Heart right ventricle (tissue), 16 donors: ENCODE results near the gene SCYL2. TPM values are rescaled to one million over a fixed set of nuclear protein-coding genes. Genes with fewer than 3 reads are reported as not detected.
"Not testable (repeated sequence)": the region's sequence is repeated elsewhere in the genome, so short reads cannot be mapped to it uniquely, and the experiment has no call there.

Experiments used
- ATAC-seq, 8 donors: fragments of 200-7000 bp; cut with Tn5 transposase; one replicate each; pipeline ENCODE4 v1.9.1; 2020; ENCODE audit warnings: mild to moderate bottlenecking in 8 of 8, moderate library complexity in 8 of 8, moderate number of reproducible peaks in 1 of 8
- DNase-seq, 2 donors: peaks; one replicate each; pipeline ENCODE4 v3.0.0-alpha.2; 2020
- H3K27ac ChIP-seq, 10 donors: fragments of 200-600 bp; sonication (generic) in 2 of 10; one replicate each; pipeline versions ENCODE4 v1.5.0 to v1.8.0; 2020 to 2022; ENCODE audit warnings: mild to moderate bottlenecking in 3 of 10
- H3K27me3 ChIP-seq, 7 donors: fragments of 200-600 bp; one replicate each; pipeline ENCODE4 v1.8.0; 2021 to 2022; ENCODE audit warnings: mild to moderate bottlenecking in 2 of 7
- H3K36me3 ChIP-seq, 9 donors: fragments of 200-600 bp; sonication (generic) in 1 of 9; one replicate each; pipeline versions ENCODE4 v1.5.0 to v1.8.0; 2020 to 2022; ENCODE audit warnings: mild to moderate bottlenecking in 2 of 9
- H3K4me1 ChIP-seq, 9 donors: fragments of 200-600 bp; sonication (generic) in 1 of 9; one replicate each; pipeline versions ENCODE4 v1.5.0 to v1.8.0; 2020 to 2022; ENCODE audit warnings: mild to moderate bottlenecking in 4 of 9
- H3K4me3 ChIP-seq, 10 donors: fragments of 200-600 bp; sonication (generic) in 2 of 10; one replicate each; pipeline versions ENCODE4 v1.5.0 to v1.8.0; 2020 to 2022; ENCODE audit warnings: mild to moderate bottlenecking in 7 of 10, moderate library complexity in 2 of 10
- H3K9me3 ChIP-seq, 11 donors: fragments of 200-600 bp in 10 of 11; sonication (generic) in 2 of 11; one replicate each; pipeline versions ENCODE4 v1.5.0 to v1.8.0; 2013 to 2022; ENCODE audit warnings: mild to moderate bottlenecking in 2 of 11, control low read depth in 1 of 11, moderate library complexity in 1 of 11
- WGBS, 2 donors: extraction: QIAGEN DNeasy Blood & Tissue Kit; methylation state at CpG; one replicate each; pipeline ENCODE4 v1.1.7; 2013; ENCODE audit warnings: inconsistent platforms in 1 of 2; 5-methylcytosine and 5-hydroxymethylcytosine counted together
- intact Hi-C, 10 donors: fragments of 100-400 bp; cut with DNase I; formaldehyde crosslinking; loops; one replicate each; pipeline versions ENCODE4 v1.11.1 to v1.14.2; 2022
- long read RNA-seq, 3 donors: library from polyadenylated mRNA; unstranded; transcript quantifications; one replicate each; pipeline ENCODE4 v2.0.0, GENCODE V29; 2020 to 2021
- polyA plus RNA-seq, 2 donors: library from polyadenylated mRNA; stranded (reverse); fragments of 200-250 nt; gene quantifications; one replicate each; pipeline ENCODE4 v1.2.3, GENCODE V29; 2013
- total RNA-seq, 10 donors: library from RNA; stranded (reverse); fragmentation: NEBNext Ultra II Directional in 3 of 10; extraction: Animal tissue kit (Norgen Biotek cat#: 25700) in 3 of 10; gene quantifications; one replicate each; pipeline versions ENCODE4 v1.2.1 to v1.2.4, GENCODE V29; 2021 to 2023
- TF ChIP-seq, protein P1 (sequence below), 9 donors: fragments of 200-600 bp; sonication (generic) in 2 of 9; IDR thresholded peaks; one replicate each; pipeline versions ENCODE4 v1.5.0 to v1.8.0; 2021 to 2022; ENCODE audit warnings: antibody characterized with exemption in 9 of 9, mild to moderate bottlenecking in 5 of 9, moderate library complexity in 1 of 9
- donor health status: Arrhythmogenic right ventricular cardiomyopathy.
- donor health status: ischemic (EF 13 %, LVEDD 7.1; RV severe dilation, severe dysfunction).
- donor health status: healthy with polysubstance abuse.
- donor health status: DM: no; HTN: yes; CAD: no.
- donor health status: DM: no; HTN: no; CAD: no.
- donor health status: ischemic (EF 25% LVEDD 6.9; RV normal size, moderate dysfunction).
- donor health status: ischemic (EF 25% LVEDD 5.7; RV mildly dilated, moderate dysfunction).
- donor health status: healthy.
- donor health status: DM: yes; HTN: yes; CAD: no.
- donor health status: Ischemic cardiomyopathy.
- donor health status: ischemic (EF 35%, LVEDD 5.7; RV mildly dilated, moderate dysfunction).
- donor health status: nonischemic (EF 11% LVEDD 7.7; RV severe dilation, severe dysfunction).
- donor health status: DM: yes; HTN: yes; CAD: no.
- donor health status: PGD.
- donor health status: ischemic (EF 29% LVEDD 5.4; RV normal size, mild dysfunction).
- donor health status: nonischemic (EF 23%, LVEDD 6.1; RV moderate dilation, normal function).

The SCYL2 gene
- 10 to 100 TPM; 25.8 to 40.0 (median 32.9) TPM for total RNA-seq
- polyA plus RNA-seq = 10 to 100 TPM in 1 of 2 donors, 1 to 10 TPM in 1; 9.5 to 10.4 TPM
- long read RNA-seq, donor 1, full-length matches to known transcripts = 6 of 22 reads
- long read RNA-seq, donor 1, partial matches to known transcripts = 9 of 22 reads
- long read RNA-seq, donor 1, other reads (novel, unspliced or antisense) = 7 of 22 reads
- long read RNA-seq, donor 2, full-length matches to known transcripts = 11 of 32 reads
- long read RNA-seq, donor 2, partial matches to known transcripts = 5 of 32 reads
- long read RNA-seq, donor 2, other reads (novel, unspliced or antisense) = 16 of 32 reads
- long read RNA-seq, donor 3, full-length matches to known transcripts = 9 of 37 reads
- long read RNA-seq, donor 3, partial matches to known transcripts = 12 of 37 reads
- long read RNA-seq, donor 3, other reads (novel, unspliced or antisense) = 16 of 37 reads

- Histone ChIP-seq H3K27ac (peak within 1 kb of the TSS; percentile 75 to 99 (median 96)), H3K4me1 (peaks cover 2 to 48% (median 36%) of the 10 kb centered on the region in 9 donors), H3K36me3 (no peaks in the 10 kb centered on the region), H3K9me3 (no peaks in the 10 kb centered on the region), H3K27me3 (no peaks in the 10 kb centered on the region), H3K4me3 (peak within 1 kb of the TSS; percentile 69 to 97 (median 88))
- ATAC-seq (peak; percentile 96 to 99 (median 98)), DNase-seq (peak; percentile 94 to 95)
- 1% methylated on average over 60 to 62 of the region's 62 CpGs for WGBS, 2 donors
- TF ChIP-seq, protein P1, sequence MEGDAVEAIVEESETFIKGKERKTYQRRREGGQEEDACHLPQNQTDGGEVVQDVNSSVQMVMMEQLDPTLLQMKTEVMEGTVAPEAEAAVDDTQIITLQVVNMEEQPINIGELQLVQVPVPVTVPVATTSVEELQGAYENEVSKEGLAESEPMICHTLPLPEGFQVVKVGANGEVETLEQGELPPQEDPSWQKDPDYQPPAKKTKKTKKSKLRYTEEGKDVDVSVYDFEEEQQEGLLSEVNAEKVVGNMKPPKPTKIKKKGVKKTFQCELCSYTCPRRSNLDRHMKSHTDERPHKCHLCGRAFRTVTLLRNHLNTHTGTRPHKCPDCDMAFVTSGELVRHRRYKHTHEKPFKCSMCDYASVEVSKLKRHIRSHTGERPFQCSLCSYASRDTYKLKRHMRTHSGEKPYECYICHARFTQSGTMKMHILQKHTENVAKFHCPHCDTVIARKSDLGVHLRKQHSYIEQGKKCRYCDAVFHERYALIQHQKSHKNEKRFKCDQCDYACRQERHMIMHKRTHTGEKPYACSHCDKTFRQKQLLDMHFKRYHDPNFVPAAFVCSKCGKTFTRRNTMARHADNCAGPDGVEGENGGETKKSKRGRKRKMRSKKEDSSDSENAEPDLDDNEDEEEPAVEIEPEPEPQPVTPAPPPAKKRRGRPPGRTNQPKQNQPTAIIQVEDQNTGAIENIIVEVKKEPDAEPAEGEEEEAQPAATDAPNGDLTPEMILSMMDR (IDR thresholded peaks at IDR 0.05) = peak in 3 of 9 donors; percentile 22 to 39 (median 38)
- intact Hi-C loops = loop anchor here in 6 of 10 donors (2.0 to 10.0 kb wide), 6 partner anchors 65 to 308 kb away; partner anchors contain the start of genes ACTR6 (in 3 of the 6), BLTP3B (in 1 of the 6) and GAS2L3 (in 1 of the 6)
These were observed at the start of gene SCYL2, which contains the start of gene DEPDC4 for GRCh38 chr12:100266835-100267602. Gene SCYL2 (plus strand): TSS chr12:100267177. CDS start chr12:100282971, 15,794 bp downstream. Gene DEPDC4 (minus strand): TSS chr12:100267079. CDS start chr12:100267076, 3 bp downstream.

DNA sequence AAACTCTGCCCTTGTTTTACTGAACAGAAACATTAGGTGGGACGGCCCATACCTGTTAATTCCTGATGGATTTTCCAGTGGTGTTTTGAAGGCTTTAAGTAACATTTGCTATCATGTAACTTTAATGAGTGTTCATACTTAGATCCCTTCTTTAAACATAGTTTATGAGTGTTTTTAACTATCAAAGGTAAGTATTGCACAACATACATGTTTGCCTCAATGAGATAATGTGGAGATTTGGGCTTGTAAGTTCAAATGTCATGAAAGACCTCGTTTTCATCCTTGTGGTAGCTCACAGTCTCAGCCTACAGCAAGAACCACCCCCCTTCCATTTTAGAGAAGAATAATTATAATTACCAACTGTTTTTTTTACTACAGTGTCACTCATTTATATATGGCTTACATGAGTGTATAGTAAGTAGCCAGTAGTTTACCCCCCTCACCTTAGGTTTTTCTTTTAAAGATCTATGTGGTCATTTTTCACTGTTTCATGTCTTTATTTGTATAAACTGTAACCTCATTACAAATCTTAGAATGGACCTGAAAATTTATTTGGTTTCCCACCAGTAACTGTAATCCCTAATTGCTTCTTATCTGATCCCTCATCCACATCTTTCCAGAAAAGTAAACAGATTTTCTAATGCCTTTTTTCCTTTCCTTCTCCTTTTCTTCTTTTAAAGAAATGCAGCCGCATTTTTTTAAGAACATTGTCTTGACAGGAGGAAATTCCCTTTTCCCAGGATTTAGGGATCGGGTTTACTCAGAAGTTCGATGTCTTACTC, 47.5 kb upstream of the SCYL2 start:
- WGBS, 2 donors = 89 to 90% methylated on average over 5 of the region's 5 CpGs
- no peak overlapping the region for H3K4me3 ChIP-seq
- intact Hi-C loops = no loop called here
- H3K36me3 ChIP-seq = peaks cover 0 to 100% (median 34%) of the 10 kb centered on the region in 9 donors
- H3K9me3 ChIP-seq = no peaks in the 10 kb centered on the region
- H3K27me3 ChIP-seq = no peaks in the 10 kb centered on the region
- no peaks in the 10 kb centered on the region for H3K4me1 ChIP-seq
- no peak overlapping the region for H3K27ac ChIP-seq
- DNase-seq = no peak
- no peak for ATAC-seq
- TF ChIP-seq, protein P1 (IDR thresholded peaks at IDR 0.05) = no peak

DNA sequence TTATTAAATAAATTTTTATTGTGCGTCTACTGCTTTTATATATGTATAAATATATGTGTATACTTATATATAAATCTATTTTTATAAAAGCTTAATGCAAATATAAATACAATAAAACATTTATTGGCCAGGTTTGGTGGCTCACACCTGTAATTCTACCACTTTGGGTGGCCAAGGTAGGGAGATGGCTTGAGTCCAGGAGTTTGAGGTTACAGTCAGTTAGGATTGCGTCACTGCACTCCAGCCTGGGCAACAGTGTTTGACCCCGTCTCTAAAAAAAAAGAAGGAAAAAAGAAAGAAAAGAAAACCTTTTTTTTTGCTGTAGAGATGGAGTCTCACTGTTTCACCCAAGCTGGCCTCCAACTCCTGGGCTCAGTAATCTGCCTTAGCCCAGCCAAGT, 45.5 kb upstream of the SCYL2 start:
- H3K27ac ChIP-seq = no peak overlapping the region
- H3K4me1 ChIP-seq = no peaks in the 10 kb centered on the region
- H3K27me3 ChIP-seq = no peaks in the 10 kb centered on the region
- no peak for DNase-seq
- peaks cover 0 to 100% (median 41%) of the 10 kb centered on the region in 9 donors for H3K36me3 ChIP-seq
- TF ChIP-seq, protein P1 (IDR thresholded peaks at IDR 0.05) = no peak
- intact Hi-C loops = no loop called here
- no peak overlapping the region for H3K4me3 ChIP-seq
- ATAC-seq = no peak
- 93 to 95% methylated on average over 3 of the region's 3 CpGs for WGBS, 2 donors
- no peaks in the 10 kb centered on the region for H3K9me3 ChIP-seq

- H3K4me1 ChIP-seq, DNase-seq, ATAC-seq, H3K9me3 ChIP-seq, H3K27ac ChIP-seq, H3K27me3 ChIP-seq, H3K4me3 ChIP-seq, intact Hi-C loops: not testable (repeated sequence)
- WGBS, 2 donors = 96 to 99% methylated on average over 6 of the region's 6 CpGs
- peaks cover 0 to 97% (median 41%) of the 10 kb centered on the region in 9 donors for H3K36me3 ChIP-seq
These were observed 44.8 kb upstream of the SCYL2 start for GRCh38 chr12:100222173-100222572.
